GM21528 (cell line): Measurements from ENCODE around the gene CD82.
A peak's percentile ranks its signal among the peaks of the same experiment; 100 is the strongest.

ENCODE experiments used
- ATAC-seq: cut with Tn5 transposase; IDR thresholded peaks from one replicate; pipeline ENCODE4 v1.9.1; 2021; ENCODE audit warnings: mild to moderate bottlenecking, moderate library complexity; ENCODE audit not compliant: unreplicated experiment, low FRiP score

CD82 gene, protein sequence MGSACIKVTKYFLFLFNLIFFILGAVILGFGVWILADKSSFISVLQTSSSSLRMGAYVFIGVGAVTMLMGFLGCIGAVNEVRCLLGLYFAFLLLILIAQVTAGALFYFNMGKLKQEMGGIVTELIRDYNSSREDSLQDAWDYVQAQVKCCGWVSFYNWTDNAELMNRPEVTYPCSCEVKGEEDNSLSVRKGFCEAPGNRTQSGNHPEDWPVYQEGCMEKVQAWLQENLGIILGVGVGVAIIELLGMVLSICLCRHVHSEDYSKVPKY

DNA sequence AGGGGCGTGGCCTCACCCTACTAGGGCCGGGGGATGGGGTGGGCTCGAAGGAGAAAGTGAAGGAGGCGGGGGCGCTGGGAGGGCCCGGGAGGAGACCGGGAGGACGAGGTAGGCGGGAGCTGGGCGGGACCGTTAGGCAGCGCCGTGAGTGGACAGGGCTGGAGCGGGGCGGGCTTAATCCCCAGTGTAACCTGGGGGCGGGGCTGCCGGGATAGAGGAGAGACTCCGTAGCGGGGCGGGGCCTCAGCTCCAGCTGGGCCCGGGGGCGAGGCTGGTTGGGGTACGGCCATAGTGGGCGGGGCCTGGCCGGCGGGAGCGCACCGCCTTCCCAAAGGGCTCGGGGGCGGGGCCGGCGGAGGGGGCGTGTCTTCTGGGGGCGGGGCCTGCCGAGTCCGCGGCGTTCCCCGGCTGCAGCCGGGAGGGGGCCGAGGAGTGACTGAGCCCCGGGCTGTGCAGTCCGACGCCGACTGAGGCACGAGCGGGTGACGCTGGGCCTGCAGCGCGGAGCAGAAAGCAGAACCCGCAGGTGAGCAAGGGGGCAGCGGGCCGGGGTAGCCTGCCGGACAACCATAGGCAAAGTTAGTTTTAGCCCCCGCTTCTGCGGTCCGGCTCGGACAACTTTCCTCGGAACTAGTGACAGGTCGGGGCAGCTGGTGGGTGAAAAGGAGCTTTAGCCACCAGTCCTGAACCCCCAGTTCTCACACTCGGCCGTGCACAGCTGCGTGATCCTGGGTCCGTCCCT is at the start of gene CD82:
TSS of gene CD82 (plus strand) at position 453 of the 742 bp plus-strand sequence. CDS start 29,000 bp downstream, outside the sequence.
- peak; percentile 82 for ATAC-seq

DNA sequence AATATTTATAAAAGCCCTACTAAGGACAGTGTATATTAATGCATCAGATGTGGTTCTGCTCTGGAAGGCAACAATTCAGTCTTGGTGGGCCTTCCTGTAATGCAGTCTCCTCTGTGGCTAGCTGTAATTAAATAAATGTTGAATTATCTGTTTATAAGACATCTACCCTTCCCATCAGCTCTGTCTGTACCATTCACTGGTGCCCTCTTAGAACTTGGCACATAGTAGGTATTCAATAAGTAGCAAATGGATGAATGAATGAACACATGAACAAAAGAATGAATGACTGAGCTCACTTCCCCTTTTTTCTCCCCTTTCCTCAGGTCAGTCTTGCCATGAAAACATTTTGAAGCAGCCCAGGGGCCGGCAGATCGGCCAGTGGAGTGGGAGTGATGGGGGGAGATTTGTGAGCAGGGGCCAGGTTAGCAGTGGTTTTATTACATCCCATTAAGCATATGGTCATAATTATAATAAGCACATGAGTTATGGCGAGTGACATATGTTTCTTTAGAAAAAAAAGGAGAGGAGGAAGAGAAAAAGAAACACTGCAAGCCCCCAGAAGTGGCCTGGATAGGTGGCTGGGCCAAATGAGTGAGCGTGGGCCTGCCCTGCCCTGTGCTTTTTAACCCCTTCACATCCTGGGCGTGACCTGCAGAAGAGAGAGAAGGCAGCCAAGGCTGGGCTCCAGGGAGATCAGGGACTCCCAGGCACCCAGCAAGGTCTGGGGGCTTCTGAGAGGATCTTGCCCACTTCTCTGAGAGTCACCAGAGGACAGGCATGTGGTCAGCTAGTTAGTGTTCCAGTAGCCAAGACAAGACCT is 48.6 kb upstream of the CD82 start:
- ATAC-seq, result no peak

DNA sequence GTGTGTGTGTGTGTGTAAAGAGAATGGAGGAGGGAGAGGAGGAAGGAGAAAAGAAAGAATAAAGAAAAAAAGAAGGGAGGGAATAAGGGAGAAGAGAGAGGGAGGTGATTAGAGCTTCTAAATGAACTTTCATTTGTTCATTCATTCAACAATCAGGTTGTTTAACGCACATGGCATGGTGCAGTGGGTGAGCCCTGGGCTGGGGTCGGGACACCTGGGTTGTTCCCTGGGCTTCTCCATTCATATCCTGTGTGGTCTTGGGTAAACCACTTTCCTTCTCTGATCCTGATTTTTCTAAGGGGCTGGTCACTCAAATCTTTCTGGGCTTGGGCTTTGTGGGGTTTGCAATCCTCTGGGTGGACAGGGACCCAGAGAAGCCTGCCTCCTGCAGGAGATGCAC is 47.9 kb upstream of the CD82 start:
- ATAC-seq, result no peak

DNA sequence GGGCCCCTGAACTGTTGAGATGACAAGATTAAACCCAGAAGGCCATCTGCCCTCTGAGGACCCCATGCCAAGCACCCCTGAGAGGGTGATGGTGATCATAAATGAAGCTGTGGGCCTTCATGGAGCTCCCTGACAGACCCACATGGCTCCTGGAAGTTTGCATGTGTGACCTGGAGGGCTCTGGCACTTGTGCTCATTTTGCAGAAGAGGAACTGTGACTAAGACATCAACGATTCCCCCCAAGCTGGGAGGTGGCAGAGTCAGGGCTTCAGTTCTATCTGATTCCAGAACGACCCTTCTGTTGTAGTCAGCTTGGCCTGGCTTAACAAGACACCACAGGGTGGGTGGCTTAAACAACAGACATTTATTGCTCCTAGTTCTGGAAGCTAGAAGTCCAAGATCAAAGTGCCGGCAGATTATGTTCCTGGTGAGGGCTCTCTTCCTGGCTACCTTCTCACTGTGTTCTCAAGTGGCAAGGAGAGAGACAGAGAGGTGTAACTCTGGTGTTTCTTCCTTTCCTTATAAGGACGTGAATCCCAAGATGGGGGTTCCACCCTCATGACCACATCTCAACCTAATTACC is 46.4 kb upstream of the CD82 start:
- ATAC-seq, result no peak

DNA sequence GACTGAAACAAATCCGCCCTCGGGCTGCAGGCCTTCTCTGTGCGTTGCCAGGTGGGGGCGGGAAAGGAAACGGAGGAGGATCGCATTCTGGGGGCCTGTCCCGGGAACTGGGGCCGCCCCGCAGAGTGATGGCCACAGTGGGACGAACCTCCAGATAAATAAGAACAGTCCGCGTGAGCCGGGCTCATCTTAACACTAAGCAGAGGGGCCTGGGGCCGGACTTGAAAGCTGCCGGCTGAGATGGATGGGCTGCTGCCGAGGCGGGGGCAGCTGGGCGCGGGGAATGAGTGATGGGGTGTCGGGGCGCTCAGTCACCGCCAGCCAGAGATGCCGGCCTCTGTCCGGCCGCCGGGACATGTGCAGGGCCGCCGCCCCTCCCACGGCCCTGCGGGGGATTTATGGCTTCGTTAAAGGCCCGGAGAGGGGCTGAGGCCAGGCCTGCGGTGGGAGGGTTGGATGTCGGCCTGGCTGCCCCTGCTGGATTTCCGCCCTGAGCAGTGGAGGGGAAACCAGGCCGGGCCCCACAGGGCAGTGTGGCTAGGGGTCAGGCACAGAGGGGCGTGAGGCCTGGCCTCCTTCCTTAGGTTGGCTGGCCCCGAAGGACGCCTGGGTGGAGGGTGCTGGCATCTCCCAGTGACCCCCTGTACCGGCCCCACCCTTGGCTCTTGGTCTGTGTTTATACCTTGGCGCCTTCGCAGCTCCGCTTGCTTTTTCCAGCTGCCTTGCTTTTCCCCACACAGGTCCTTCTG is 45.3 kb upstream of the CD82 start:
- no peak for ATAC-seq

DNA sequence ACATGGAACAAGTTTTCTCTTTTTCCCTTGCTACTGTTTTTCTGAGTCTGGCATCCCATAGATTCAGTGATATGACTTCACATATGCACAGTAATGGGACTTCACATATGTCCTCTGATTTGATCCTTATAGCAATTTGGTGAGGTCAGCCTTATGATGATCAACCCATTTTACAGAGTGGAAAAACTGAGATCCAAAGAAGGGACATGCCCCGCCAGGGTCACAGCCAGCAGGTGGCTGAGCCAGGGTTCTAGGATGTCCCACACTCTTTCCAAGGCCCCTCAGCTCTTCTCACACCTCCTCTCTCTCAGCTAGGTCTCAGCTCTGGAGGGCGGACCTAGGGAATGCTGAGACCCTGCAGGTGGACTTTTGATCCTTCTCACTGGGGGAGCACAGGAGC is 44.3 kb upstream of the CD82 start:
- ATAC-seq, result no peak

DNA sequence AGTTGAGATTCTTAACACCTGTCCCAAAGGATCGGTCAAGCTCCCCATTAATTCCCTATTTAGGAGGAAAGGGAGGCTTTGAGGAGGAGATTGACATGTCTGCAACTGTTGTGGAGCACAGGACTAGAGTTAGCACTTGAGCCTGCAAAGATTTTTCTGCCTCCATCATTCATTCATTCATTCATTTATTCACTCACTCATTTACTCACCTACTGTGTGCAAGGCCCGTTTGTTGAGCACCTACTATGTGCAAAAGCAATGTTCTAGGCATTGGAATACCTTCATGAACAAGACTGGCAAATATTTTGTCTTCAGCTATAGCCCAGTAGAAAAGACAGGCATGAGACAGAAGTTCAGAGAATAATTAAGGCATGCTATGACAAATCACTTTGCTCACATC is 43.2 kb upstream of the CD82 start:
- no peak for ATAC-seq

DNA sequence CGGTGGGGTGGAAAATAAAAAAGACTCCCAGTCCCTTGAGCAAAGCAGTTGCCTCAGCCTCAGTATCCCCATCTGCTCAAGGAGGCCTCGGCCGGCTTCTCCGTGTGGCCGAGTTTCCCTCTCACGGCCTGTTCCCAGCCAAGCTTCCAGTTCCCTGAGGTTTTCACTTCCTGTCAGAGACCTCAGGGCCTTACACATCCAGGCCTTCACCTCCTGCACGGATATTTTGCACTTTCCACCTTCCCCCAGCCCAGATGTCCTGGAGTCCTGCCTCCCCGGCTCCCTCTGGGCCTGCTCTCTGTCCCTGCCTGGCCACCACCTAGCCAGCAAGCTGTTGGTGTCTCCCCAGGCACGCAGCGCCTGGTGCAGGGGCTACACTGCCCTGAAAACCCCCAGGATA is 41.1 kb upstream of the CD82 start:
- ATAC-seq, result no peak

DNA sequence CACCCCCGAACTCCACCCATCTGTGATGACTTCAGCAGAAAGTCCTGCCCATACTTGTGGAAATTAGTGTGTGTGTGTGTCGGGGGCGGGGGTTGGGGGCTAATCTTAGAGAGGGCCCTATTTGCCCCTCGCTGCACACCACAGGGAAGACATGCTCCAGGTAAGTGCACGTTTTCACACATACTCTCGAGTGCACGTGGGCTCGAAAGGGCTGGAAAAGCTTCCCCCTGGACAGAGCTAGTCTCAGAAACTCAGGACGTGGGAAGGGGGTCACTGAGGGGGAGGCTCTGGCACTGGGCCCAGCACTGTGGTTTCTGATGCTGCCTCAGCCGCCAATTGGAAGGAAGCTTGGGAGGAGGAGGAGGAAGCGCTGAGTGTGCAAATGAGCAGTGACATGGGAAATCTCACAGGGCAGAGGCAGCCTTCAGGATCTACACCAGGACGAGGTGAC is 40.7 kb upstream of the CD82 start:
- no peak for ATAC-seq

DNA sequence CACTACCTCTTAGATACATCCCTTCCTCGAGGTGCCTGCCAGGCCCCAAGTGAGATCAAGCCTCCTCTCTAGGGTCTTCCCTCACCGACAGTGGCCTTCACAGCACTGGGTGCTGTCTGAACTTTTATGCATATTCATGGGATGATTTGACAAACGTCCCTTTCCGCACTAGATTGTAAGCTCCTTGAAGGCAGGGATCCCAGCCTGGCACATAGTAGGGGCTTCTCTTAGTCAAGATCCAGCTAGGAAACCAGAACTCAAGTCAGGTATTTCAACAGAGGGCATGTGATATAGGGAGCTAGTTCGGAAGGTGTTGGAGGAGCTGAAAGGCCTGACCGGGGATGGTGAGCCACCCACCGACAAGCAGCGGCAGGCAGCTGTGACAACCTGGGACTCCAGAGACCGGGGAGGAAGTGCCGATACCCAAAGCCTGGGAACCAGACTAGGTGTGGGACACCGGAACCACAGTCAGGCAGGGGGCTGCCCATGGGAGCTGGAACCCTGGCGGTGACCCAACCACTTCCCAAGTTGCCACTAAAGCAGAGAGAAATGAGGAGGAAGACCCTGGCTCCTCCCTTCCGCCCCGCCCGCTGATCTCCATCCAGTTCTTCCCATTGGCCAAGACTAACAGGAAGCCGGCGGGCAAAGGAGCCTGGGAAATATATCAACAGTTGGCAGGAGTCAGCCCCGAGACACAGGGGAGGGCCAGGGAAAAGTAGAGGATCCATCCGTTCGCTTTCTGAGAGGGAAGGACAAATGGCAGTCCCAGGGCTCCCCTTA is 39.8 kb upstream of the CD82 start:
- no peak for ATAC-seq

DNA sequence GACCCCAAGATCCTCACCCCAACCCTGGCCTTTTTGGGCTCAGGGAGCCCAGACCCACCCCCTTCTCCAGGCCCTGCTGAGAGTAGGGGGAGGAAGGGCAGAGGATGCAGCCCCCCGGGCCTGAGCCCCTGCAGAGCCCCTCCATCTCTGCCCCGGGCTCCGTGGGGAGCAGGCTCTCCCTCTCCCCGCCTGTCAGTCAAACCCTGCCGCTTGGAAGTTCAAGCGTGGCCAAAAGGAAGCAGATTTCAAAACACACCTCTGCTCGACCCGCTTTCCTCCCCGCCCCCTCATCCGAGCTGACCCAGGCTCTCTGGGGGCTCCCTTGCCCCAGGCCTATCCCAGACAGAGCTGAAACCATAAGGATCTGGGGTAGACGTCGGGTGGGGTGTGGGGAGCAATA is 39.0 kb upstream of the CD82 start:
- no peak for ATAC-seq

DNA sequence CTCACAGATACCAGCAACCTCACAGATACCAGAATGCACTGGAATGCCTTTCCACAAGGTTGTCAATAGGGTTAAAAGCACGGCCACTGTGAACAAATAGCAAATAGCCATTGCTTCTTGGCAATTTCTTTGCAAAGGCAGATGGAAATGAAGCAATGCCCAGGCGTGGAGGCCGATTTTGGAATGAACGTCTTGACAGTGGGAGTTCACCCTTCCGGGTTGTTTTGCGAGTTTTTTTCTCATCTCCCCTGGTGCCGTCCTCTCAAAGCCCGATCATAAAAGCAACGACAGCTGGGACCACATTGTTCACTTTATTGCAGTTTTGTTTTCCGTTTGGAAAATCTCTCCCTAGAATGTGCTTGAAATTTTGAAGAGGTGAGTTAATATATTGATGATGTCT is 38.0 kb upstream of the CD82 start:
- ATAC-seq, result no peak

DNA sequence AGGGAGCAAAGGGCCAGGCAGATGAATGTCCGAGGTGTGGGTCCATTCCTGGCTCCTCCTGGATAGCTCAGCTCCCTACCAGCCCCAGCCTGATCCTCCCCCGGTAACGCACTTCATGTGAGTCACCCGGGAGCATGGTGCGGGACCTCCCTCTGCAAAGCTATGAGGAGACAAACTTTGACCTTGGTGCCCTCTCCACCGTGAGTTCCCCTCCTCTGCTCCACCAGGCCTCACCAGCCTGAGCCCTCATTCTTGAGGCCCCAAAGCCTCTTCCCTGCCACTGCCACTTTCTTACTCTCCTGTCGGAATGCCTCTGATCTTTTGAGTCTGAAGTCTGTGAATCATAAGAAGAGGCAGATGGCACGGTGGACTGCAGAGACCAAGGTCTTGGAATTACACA is 37.4 kb upstream of the CD82 start:
- ATAC-seq, result no peak

DNA sequence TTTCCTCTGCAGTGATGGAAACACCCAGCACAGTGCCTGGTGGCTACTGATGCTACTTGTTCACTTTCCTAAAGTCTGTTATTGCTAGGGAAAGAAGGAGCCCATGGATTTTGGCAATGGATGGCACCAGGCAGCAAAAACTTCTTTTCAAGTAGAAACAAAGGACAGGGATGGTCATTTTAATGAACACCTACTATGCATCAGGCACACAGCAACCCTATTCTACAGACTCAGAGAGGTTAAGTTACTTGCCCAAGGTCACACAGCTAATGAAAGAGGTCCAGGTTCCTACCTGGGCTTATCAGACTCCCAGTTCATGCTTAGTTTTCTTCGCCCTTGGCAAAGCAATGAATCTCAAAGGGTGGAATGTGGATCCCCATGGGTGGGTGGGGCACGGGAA is 36.9 kb upstream of the CD82 start:
- ATAC-seq, result no peak

DNA sequence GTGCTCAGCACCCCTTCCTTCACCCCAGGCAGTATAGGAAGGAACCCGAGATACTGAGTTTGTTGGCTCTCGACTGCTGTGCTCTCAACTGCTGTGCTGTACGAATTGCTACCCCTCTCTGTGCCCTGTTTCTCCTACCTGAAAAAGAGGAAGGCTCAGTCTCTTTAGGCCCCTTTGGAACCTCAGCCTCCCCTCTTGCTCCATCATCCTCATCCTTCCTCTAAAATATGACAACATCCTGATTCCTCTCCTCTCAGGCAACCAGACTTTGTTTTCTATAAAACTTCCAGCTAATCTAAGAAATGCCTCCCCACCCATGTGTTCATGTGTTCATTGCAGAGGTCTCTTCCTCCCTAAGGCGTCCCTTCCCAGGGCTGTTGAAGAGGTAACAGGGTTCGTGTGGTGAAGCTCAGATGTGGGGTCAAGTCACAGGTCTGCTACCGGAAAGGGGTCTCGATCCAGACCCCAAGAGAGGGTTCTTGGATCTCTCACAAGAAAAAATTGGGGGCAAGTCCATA is 35.5 kb upstream of the CD82 start:
- no peak for ATAC-seq

DNA sequence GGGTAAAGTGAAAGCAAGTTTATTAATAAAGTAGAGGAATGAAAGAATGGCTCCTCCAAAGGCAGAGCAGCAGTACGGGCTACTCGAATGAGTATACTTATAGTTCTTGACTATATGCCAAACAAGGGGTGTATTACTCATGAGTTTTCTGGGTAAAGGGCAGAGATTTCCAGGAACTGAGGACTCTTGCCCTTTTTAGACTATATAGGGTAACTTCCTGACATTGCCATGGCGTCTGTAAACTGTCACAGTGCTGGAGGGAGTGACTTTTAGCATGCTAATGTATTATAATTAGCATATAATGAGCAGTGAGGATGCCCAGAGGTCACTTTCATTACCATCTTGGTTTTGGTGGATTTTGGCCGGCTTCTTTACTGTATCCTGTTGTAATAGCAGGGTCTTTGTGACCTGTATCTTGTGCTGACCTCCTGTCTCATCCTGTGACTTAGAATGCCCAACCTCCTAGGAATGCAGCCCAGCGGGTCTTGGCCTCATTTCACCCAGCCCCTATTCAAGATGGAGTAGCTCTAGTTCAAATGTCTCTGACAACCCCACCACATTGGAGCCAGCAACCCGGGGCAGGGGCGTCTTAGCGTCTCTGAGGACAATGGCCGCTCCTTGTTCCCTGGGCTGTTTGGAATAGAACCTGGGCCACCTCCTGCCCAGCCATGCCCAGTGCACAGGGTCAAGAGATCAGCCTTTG is 34.9 kb upstream of the CD82 start:
- ATAC-seq, result no peak

DNA sequence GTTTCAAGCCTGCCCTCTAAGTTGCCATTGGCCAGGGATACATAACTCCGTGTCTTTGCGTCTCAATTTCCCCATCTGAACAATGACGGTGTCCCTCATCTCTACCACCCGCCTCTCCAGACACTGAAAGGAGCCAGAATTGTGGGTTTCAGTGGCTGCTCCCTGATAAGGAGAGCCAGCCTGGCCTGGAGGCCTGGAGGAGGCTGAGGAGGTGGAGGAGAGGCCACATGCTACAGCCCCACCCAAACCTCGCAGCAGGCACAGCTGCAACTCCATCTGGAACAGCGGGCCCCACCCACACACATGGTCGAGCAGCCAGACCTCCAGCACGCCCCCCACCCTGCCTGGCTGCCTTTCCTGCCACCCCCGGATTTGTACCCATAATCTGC is 34.4 kb upstream of the CD82 start:
- no peak for ATAC-seq

DNA sequence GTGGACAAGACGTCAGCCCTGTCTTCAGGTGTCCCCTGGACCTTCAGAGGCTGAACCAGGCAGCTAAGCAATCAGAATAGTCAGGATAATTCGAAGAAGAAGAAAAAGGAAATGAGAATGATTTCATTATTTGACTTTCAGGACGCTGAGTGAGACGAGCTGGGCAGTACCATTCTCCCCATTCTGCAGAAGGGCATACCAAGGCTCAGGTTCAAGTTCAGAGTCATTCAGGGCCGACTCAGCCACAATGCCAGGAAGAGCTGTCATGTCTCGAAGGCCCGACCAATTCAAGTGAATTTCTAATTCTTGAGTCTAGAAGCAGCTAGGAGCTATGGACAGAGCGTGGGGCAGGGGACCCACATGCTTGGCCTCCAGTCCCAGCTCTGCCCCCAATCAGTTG is 33.8 kb upstream of the CD82 start:
- ATAC-seq, result no peak

DNA sequence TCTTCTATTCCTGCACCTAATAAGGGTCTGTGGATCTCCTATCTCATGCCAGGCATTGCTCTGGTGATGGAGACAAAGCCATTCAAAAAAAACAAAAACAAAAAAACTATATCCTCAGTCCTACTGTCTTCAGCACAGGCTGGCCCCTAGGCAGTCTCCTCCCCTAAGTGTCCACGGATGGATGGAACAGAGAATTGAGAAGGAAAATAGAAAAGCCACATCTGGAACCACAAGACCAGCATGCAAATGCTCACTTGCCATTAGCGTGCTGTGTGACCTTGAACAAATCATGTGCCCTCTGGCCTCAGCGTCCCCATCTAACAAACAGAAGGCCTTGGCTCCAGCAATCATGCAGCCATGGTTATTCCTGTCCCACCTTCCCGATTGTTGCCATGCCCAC is 32.7 kb upstream of the CD82 start:
- ATAC-seq, result no peak
